PFSK-1 (cell line): Measurements from ENCODE around the gene MTG2.

ENCODE experiments used
- FOXP2 ChIP-seq: optimal IDR thresholded peaks from 2 replicates; pipeline ENCODE3; 2011; ENCODE audit warnings: borderline replicate concordance, control low read depth, inconsistent platforms; ENCODE audit not compliant: insufficient read depth; ENCODE audit errors: extremely low read length, extremely low read depth
- POLR2AphosphoS5 ChIP-seq: IDR thresholded peaks from 2 replicates; pipeline ENCODE4 v1.6.1; 2012; ENCODE audit warnings: low read depth, mild to moderate bottlenecking, control low read depth, low read length, moderate library complexity
- REST ChIP-seq, 2 experiments: IDR thresholded peaks; 2 replicates each; pipeline versions ENCODE4 v1.6.1 to v1.8.0; 2011 to 2012; ENCODE audit warnings: low read depth in 2 of 2, low read length in 2 of 2, control low read depth in 1 of 2, inconsistent platforms in 1 of 2, mild to moderate bottlenecking in 1 of 2, moderate library complexity in 1 of 2; ENCODE audit not compliant: insufficient read depth in 1 of 2
- SIN3A ChIP-seq: IDR thresholded peaks from 2 replicates; pipeline ENCODE4 v1.6.1; 2012; ENCODE audit warnings: mild to moderate bottlenecking, low read length, moderate library complexity, borderline replicate concordance; ENCODE audit not compliant: insufficient read depth
- TAF1 ChIP-seq: IDR thresholded peaks from 2 replicates; pipeline ENCODE4 v1.6.1; 2012; ENCODE audit warnings: low read length, control low read depth, borderline replicate concordance; ENCODE audit not compliant: insufficient read depth

Gene MTG2

GRCh38 chr20:62208795-62209755 is 26.2 kb downstream of the MTG2 start:
- no peak for TF ChIP-seq TAF1
- TF ChIP-seq FOXP2, result no peak
- no peak for TF ChIP-seq SIN3A
- no peak for TF ChIP-seq POLR2AphosphoS5
- TF ChIP-seq REST (IDR thresholded peaks at IDR 0.05; ENCODE audit: insufficient read depth in 1 of 2, low read depth in 2 of 2, low read length in 2 of 2), result no peak

- no peak for TF ChIP-seq TAF1
Measured at GRCh38 chr20:62209850-62210495, 27.1 kb downstream of the MTG2 start.

- TF ChIP-seq POLR2AphosphoS5 (no peak), REST (IDR thresholded peaks at IDR 0.05; ENCODE audit: insufficient read depth in 1 of 2, low read depth in 2 of 2, low read length in 2 of 2) (no peak), FOXP2 (no peak), TAF1 (no peak), SIN3A (no peak)
Measured at GRCh38 chr20:62210496-62210855, 27.6 kb downstream of the MTG2 start.

GRCh38 chr20:62211216-62211615 is 28.4 kb downstream of the MTG2 start:
- no peak for TF ChIP-seq REST (IDR thresholded peaks at IDR 0.05; ENCODE audit: insufficient read depth in 1 of 2, low read depth in 2 of 2, low read length in 2 of 2)
- TF ChIP-seq TAF1, result no peak
- no peak for TF ChIP-seq FOXP2
- no peak for TF ChIP-seq POLR2AphosphoS5

GRCh38 chr20:62211769-62212288 is 29.0 kb downstream of the MTG2 start:
- TF ChIP-seq POLR2AphosphoS5 (no peak), REST (IDR thresholded peaks at IDR 0.05; ENCODE audit: insufficient read depth in 1 of 2, low read depth in 2 of 2, low read length in 2 of 2) (no peak), TAF1 (no peak), FOXP2 (no peak), SIN3A (no peak)
